ENCODE data around the gene SUV39H1. TPM values are rescaled to one million over a fixed set of nuclear protein-coding genes. Genes with fewer than 3 reads are reported as not detected.
"Not testable (repeated sequence)": the region's sequence is repeated elsewhere in the genome, so short reads cannot be mapped to it uniquely, and the experiment has no call there.

Gene SUV39H1
- total and polyA plus RNA-seq, 2 experiments from 2014 or later = 6.9 to 8.1 TPM

- H3K4me1 ChIP-seq (ENCODE audit: low read depth) = no peaks in the 10 kb centered on the region
- no peak overlapping the region for H3K27ac ChIP-seq
- no peak for DNase-seq (ENCODE audit: low read depth in 1 of 2, low spot score in 1 of 2)
- TF ChIP-seq CTCF (IDR thresholded peaks at IDR 0.05; ENCODE audit: low read depth, low read length) = no peak
- H3K36me3 ChIP-seq = no peaks in the 10 kb centered on the region
- no peak overlapping the region for H3K4me3 ChIP-seq
- H3K27me3 ChIP-seq = no peaks in the 10 kb centered on the region
- H3K9me3 ChIP-seq (ENCODE audit: low read depth) = no peaks in the 10 kb centered on the region
These were observed 12.4 kb upstream of the SUV39H1 start for GRCh38 chrX:48684134-48684533.

DNA sequence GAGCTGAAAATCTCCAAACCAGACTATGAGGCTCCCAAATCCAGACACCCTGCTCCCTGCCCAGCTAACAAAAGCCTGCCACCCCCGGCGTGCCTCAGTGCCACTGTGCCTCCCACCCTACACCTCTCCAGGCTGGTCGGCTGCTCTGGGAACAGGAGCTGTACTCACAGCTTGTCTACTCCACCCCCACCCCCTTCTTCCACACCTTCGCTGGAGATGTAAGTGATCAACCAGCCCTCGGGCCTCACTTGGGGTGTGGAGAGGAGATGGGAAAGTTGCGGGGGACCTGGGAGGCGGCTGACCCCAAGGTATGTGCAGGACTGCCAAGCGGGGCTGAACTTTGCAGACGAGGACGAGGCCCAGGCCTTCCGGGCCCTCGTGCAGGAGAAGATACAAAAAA, 11.1 kb upstream of the SUV39H1 start:
- Histone ChIP-seq H3K9me3 (ENCODE audit: low read depth) (no peaks in the 10 kb centered on the region), H3K36me3 (no peaks in the 10 kb centered on the region), H3K4me1 (ENCODE audit: low read depth) (no peaks in the 10 kb centered on the region), H3K4me3 (no peak overlapping the region), H3K27me3 (no peaks in the 10 kb centered on the region), H3K27ac (no peak overlapping the region)
- no peak for TF ChIP-seq CTCF (IDR thresholded peaks at IDR 0.05; ENCODE audit: low read depth, low read length)
- DNase-seq (ENCODE audit: low read depth in 1 of 2, low spot score in 1 of 2) = no peak

- Histone ChIP-seq H3K4me1 (ENCODE audit: low read depth) (no peaks in the 10 kb centered on the region), H3K36me3 (no peaks in the 10 kb centered on the region), H3K9me3 (ENCODE audit: low read depth) (no peaks in the 10 kb centered on the region), H3K27ac (no peak overlapping the region), H3K27me3 (no peaks in the 10 kb centered on the region), H3K4me3 (no peak overlapping the region)
- DNase-seq (ENCODE audit: low read depth in 1 of 2, low spot score in 1 of 2) = no peak
- no peak for TF ChIP-seq CTCF (IDR thresholded peaks at IDR 0.05; ENCODE audit: low read depth, low read length)
These were observed 7.9 kb upstream of the SUV39H1 start for GRCh38 chrX:48688531-48689150.

DNA sequence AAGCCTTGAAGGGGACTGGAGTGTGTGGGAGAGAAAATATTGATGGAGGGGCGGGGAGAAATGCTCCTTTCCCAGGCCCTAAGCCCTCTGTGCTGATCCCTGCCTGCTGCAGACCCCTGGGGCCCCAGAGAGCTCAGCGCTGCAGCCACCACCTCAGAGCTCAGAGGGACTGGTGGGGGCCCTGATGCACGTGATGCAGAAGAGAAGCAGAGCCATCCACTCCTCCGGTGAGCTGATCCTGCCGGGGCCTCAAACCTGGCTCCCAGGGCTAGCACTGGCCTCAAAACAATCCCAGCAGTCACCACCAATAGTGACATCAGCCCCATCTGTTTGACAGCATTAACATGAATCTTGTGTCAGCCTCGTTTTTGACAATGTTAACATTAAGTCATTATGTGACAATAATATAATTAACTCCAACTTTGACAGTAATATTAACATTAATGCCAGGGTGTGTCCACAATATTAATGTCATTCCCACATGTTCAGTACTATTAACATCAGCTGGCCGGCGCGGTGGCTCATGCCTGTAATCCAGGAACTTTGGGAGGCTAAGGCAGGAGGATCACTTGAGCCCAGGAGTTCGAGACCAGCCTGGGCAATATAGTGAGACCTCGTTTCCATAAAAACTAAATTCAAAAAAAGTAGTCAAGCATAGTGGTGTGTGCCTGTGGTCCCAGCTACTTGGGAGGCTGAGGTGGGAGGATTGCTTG, 7.2 kb upstream of the SUV39H1 start:
- Histone ChIP-seq H3K4me3 (no peak overlapping the region), H3K27me3 (no peaks in the 10 kb centered on the region), H3K9me3 (ENCODE audit: low read depth) (no peaks in the 10 kb centered on the region), H3K4me1 (ENCODE audit: low read depth) (no peaks in the 10 kb centered on the region), H3K27ac (no peak overlapping the region), H3K36me3 (no peaks in the 10 kb centered on the region)
- no peak for DNase-seq (ENCODE audit: low read depth in 1 of 2, low spot score in 1 of 2)
- no peak for TF ChIP-seq CTCF (IDR thresholded peaks at IDR 0.05; ENCODE audit: low read depth, low read length)

DNA sequence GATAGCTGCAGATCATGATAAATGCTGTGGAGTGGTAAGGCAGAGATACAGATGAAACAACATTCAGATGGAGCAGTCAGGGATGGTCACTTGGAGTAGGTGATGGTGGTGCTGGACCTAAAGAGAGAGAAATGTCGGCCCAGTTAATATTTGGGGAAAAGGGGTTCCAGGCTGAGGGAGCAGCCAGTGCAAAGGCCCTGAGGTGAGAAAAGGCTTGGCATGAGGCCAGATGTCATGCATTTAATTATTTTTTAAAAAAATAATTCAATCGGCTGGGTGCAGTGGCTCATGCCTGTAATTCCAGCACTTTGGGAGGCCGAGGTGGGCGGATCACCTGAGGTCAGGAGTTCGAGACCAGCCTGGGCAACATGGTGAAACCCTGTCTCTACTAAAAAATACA, 4.8 kb upstream of the SUV39H1 start:
- H3K4me3 ChIP-seq; H3K36me3 ChIP-seq; H3K27me3 ChIP-seq; H3K9me3 ChIP-seq (ENCODE audit: low read depth); H3K4me1 ChIP-seq (ENCODE audit: low read depth); H3K27ac ChIP-seq; DNase-seq (ENCODE audit: low read depth in 1 of 2, low spot score in 1 of 2): not testable (repeated sequence)

GRCh38 chrX:48694776-48695533, 1.6 kb upstream of the SUV39H1 start:
- no peak overlapping the region for H3K27ac ChIP-seq

More at GRCh38 chrX:48694776-48695533, 1.6 kb upstream of the SUV39H1 start:
- Histone ChIP-seq H3K36me3 (no peaks in the 10 kb centered on the region), H3K9me3 (ENCODE audit: low read depth) (no peaks in the 10 kb centered on the region), H3K4me3 (no peak overlapping the region), H3K27me3 (no peaks in the 10 kb centered on the region), H3K4me1 (ENCODE audit: low read depth) (no peaks in the 10 kb centered on the region)
- TF ChIP-seq CTCF (IDR thresholded peaks at IDR 0.05; ENCODE audit: low read depth, low read length) = no peak
- DNase-seq (ENCODE audit: low read depth in 1 of 2, low spot score in 1 of 2) = no peak
